BE2C (cell line): Measurements from ENCODE around the gene FAM221B.

Experiments used
- DNase-seq: peaks from one replicate; pipeline ENCODE4 v3.0.0-alpha.2; 2020
- H3K27me3 ChIP-seq: fragments of 250-450 bp; sonication (Bioruptor Pico); 2 replicates; pipeline ENCODE4 v1.5.1; 2020; ENCODE audit warnings: mild to moderate bottlenecking
- H3K36me3 ChIP-seq: fragments of 250-450 bp; sonication (Bioruptor Pico); 2 replicates; pipeline ENCODE4 v1.5.1; 2020; ENCODE audit warnings: mild to moderate bottlenecking
- H3K4me1 ChIP-seq: fragments of 250-450 bp; sonication (Bioruptor Pico); 2 replicates; pipeline ENCODE4 v1.5.1; 2020
- H3K4me3 ChIP-seq: 2 replicates; pipeline ENCODE4 v1.5.1; 2011; ENCODE audit warnings: low read depth, low read length
- H3K9me3 ChIP-seq: fragments of 250-450 bp; sonication (Bioruptor Pico); 2 replicates; pipeline ENCODE4 v1.5.1; 2020
- CTCF ChIP-seq: IDR thresholded peaks from 2 replicates; pipeline ENCODE4 v1.5.1; 2012; ENCODE audit warnings: mild to moderate bottlenecking, low read depth, low read length

FAM221B gene

DNA sequence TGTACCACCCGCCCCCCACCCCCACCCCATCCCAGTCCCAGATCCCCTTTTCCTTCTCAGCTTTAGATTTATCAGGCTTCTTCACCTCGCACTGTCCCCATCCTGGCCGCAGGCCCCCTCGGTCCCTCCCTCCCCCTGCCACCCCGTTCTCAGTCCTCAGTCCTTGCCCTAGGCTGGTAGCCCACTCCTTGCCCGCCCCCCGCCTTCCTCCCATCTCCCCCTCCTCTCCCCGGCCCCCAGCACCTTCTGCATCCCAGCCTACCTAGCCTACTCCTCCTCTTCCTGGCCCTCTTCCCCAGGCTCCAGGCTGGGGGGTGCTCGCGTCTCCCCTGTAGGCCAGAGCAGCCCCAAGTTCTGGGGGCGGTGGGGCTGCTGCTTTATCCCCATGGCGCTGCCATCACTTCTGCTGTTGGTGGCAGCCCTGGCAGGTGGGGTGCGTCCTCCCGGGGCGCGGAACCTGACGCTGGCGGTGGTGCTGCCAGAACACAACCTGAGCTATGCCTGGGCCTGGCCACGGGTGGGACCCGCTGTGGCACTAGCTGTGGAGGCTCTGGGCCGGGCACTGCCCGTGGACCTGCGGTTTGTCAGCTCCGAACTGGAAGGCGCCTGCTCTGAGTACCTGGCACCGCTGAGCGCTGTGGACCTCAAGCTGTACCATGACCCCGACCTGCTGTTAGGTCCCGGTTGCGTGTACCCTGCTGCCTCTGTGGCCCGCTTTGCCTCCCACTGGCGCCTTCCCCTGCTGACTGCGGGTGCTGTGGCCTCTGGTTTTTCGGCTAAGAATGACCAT lies 36.3 kb downstream of the FAM221B start:
- TF ChIP-seq CTCF, result no peak
- Histone ChIP-seq H3K36me3 (no peaks in the 10 kb centered on the region), H3K4me1 (peaks cover 11% of the 10 kb centered on the region), H3K4me3 (peak overlapping the region; percentile 57), H3K27me3 (no peaks in the 10 kb centered on the region), H3K9me3 (no peaks in the 10 kb centered on the region)
- no peak for DNase-seq

- H3K9me3 ChIP-seq, result no peaks in the 10 kb centered on the region
- H3K36me3 ChIP-seq, result no peaks in the 10 kb centered on the region
- peak; percentile 48 for DNase-seq
- H3K4me3 ChIP-seq, result peak within 1 kb of the TSS; percentile 57
- peaks cover 11% of the 10 kb centered on the region for H3K4me1 ChIP-seq
- no peaks in the 10 kb centered on the region for H3K27me3 ChIP-seq
- TF ChIP-seq CTCF, result no peak
These were observed 37.1 kb downstream of the FAM221B start, which contains the start of gene NPR2 for GRCh38 chr9:35791297-35791921. NPR2 (plus strand) TSS chr9:35791591; CDS start chr9:35792409, 818 bp downstream.

- Histone ChIP-seq H3K27me3 (no peaks in the 10 kb centered on the region), H3K4me1 (peaks cover 11% of the 10 kb centered on the region), H3K36me3 (no peaks in the 10 kb centered on the region), H3K9me3 (no peaks in the 10 kb centered on the region), H3K4me3 (peak overlapping the region; percentile 39)
- peak; percentile 85 for DNase-seq
- TF ChIP-seq CTCF, result peak; percentile 94
These were observed 37.9 kb downstream of the FAM221B start for GRCh38 chr9:35790385-35791296.

DNA sequence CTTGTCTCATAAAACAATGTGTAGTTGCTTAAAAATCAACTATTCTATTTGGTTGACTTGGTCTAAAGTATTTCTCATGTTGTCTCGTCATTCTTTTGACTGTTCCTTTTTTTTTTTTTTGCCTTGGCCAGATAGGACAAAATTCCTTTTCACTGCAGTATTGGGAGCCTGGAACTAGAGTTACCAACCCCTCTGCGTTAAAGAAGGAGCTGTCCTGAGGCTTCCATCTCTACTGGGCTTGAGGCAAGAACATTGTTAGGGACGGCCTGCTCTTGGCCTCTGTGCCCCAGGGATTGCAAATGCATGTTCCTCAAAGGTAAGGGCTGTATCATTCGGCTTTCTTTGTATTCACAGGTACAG lies 38.5 kb downstream of the FAM221B start:
- no peak for TF ChIP-seq CTCF
- Histone ChIP-seq H3K4me3 (no peak overlapping the region), H3K27me3 (no peaks in the 10 kb centered on the region), H3K36me3 (no peaks in the 10 kb centered on the region), H3K9me3 (no peaks in the 10 kb centered on the region), H3K4me1 (peaks cover 11% of the 10 kb centered on the region)
- DNase-seq, result no peak

GRCh38 chr9:35789541-35789940 lies 39.0 kb downstream of the FAM221B start:
- H3K9me3 ChIP-seq, result no peaks in the 10 kb centered on the region
- no peaks in the 10 kb centered on the region for H3K27me3 ChIP-seq
- no peak overlapping the region for H3K4me3 ChIP-seq
- peaks cover 11% of the 10 kb centered on the region for H3K4me1 ChIP-seq
- no peaks in the 10 kb centered on the region for H3K36me3 ChIP-seq
- TF ChIP-seq CTCF, result no peak
- DNase-seq, result no peak
